Lower leg skin (tissue), 3 donors: ENCODE measurements around the gene ERVMER34-1.

Experiments used
- CTCF ChIP-seq, 3 donors: fragments of 450-650 bp; IDR thresholded peaks; one replicate each; pipeline ENCODE4 v1.5.1; 2016; ENCODE audit warnings: antibody characterized with exemption in 3 of 3, mild to moderate bottlenecking in 3 of 3, moderate library complexity in 2 of 3
- POLR2A ChIP-seq, 2 donors: fragments of 450-650 bp; IDR thresholded peaks; one replicate each; pipeline ENCODE4 v1.6.1; 2016 to 2017; ENCODE audit warnings: antibody characterized with exemption in 2 of 2, mild to moderate bottlenecking in 1 of 2, moderate library complexity in 1 of 2

GRCh38 chr4:52750819-52751486 is at the start of gene ERVMER34-1:
- TF ChIP-seq CTCF (IDR thresholded peaks at IDR 0.05) = no peak
- no peak for TF ChIP-seq POLR2A (IDR thresholded peaks at IDR 0.05)
